SK-N-MC (cell line): ENCODE data around the gene SRCAP.

ENCODE experiments used
- DNase-seq: peaks from one replicate; pipeline ENCODE4 v3.0.0-alpha.2; 2011; ENCODE audit warnings: low read depth, low spot score
- H3K27ac ChIP-seq: fragments of 200-600 bp; sonication (generic); 2 replicates; pipeline ENCODE4 v1.5.1; 2016; ENCODE audit warnings: mixed run types
- H3K36me3 ChIP-seq: fragments of 200-600 bp; sonication (generic); 2 replicates; pipeline ENCODE4 v1.6.1; 2017; ENCODE audit warnings: antibody characterized with exemption, low read length, mixed read lengths; ENCODE audit not compliant: insufficient read depth
- H3K4me3 ChIP-seq: fragments of 200-600 bp; sonication (generic); 2 replicates; pipeline ENCODE4 v1.5.1; 2016
- H3K9ac ChIP-seq: fragments of 200-600 bp; sonication (generic); 2 replicates; pipeline ENCODE4 v1.8.0; 2017; ENCODE audit warnings: mixed run types, mixed read lengths; ENCODE audit not compliant: insufficient read length
- H3K9me3 ChIP-seq: fragments of 200-600 bp; sonication (generic); 2 replicates; pipeline ENCODE4 v1.6.1; 2017; ENCODE audit warnings: low read depth, mild to moderate bottlenecking, antibody characterized with exemption, low read length, moderate library complexity, mixed read lengths
- EZH2 ChIP-seq: fragments of 200-600 bp; sonication (generic); IDR thresholded peaks from one replicate; pipeline ENCODE4 v1.6.1; 2017; ENCODE audit warnings: antibody characterized with exemption
- FOXP2 ChIP-seq: optimal IDR thresholded peaks from 2 replicates; pipeline ENCODE3; 2011; ENCODE audit warnings: mild to moderate bottlenecking, moderate library complexity; ENCODE audit not compliant: insufficient read depth; ENCODE audit errors: extremely low read length, control extremely low read depth
- POLR2AphosphoS5 ChIP-seq: IDR thresholded peaks from 2 replicates; pipeline ENCODE4 v1.6.1; 2012; ENCODE audit warnings: mild to moderate bottlenecking, low read depth, low read length, borderline replicate concordance

SRCAP gene

GRCh38 chr16:30774367-30775130 lies 75.6 kb downstream of the SRCAP start:
- no peak for DNase-seq
- Histone ChIP-seq H3K9ac (no peak overlapping the region), H3K9me3 (no peaks in the 10 kb centered on the region), H3K36me3 (peaks cover 35% of the 10 kb centered on the region; the same call in 1 of the 2 replicates), H3K4me3 (peak overlapping the region; percentile 82), H3K27ac (peak overlapping the region; percentile 89; the same call in 1 of the 2 replicates)
- TF ChIP-seq FOXP2 (no peak), EZH2 (no peak), POLR2AphosphoS5 (no peak)

DNA sequence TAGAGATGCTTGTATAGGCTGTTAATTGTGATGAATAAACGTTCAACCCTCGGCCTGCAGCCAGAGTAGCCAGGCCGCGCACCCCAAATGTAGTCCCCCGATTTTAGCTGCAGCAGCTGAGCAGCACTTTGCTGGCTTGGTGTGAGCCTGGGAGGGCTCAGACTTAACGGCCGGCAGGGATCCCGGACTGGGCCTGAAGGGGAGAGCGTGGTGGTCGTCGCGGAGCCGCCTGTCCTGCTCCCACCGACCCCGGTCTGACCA lies 76.1 kb downstream of the SRCAP start:
- peak overlapping the region; percentile 87 for H3K9ac ChIP-seq
- DNase-seq: no peak
- peak overlapping the region; percentile 89 for H3K27ac ChIP-seq
- H3K4me3 ChIP-seq: peak overlapping the region; percentile 82
- H3K9me3 ChIP-seq: no peaks in the 10 kb centered on the region
- TF ChIP-seq EZH2 (no peak), POLR2AphosphoS5 (no peak), FOXP2 (no peak)
- H3K36me3 ChIP-seq: peaks cover 31% of the 10 kb centered on the region; the same call in 1 of the 2 replicates

DNA sequence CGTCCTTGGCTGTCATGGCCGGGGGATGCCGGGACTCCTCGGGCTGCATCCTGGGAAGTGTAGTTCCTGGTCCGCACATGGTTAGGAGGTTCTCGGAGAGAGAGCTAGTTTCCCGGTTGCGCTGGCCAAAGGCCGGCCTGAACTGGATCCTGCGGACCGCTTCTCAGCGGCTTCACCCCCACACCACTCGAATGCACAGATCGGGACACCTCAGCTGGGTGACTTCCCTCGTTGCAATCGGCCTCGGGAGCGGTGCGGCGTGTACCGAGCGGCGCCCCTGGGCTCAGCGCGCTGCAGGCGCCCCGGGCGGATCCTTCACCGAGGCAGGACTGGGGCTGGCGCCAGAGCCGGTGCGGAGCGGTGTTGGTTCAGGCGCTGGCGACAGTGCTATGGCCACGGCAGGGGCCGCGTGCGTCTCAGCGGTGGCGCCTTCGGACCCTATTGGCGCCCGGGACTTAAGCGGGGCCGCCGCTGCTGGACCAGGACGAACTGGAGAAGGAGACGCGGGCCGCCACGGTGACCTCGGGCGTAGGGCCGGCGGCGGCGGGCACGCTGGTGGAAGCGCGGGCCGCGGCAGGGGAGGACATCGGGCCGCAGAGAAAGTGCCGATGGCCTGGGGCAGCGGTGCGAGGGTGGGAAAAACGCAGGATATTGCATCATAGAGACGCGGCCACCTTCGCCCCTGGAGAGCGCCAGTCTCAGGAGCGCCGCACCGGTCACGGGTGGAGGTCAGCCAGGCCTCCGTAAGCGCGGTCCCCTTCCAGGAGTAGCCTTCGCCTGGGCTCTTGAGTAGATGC lies 76.6 kb downstream of the SRCAP start:
- peak overlapping the region; percentile 87 for H3K9ac ChIP-seq
- TF ChIP-seq POLR2AphosphoS5: peak; percentile 93
- no peak for TF ChIP-seq EZH2
- TF ChIP-seq FOXP2: no peak
- no peaks in the 10 kb centered on the region for H3K9me3 ChIP-seq
- H3K36me3 ChIP-seq: peaks cover 26% of the 10 kb centered on the region; the same call in 1 of the 2 replicates
- DNase-seq: peak; percentile 16
- H3K27ac ChIP-seq: peak overlapping the region; percentile 89
- H3K4me3 ChIP-seq: peak overlapping the region; percentile 82

DNA sequence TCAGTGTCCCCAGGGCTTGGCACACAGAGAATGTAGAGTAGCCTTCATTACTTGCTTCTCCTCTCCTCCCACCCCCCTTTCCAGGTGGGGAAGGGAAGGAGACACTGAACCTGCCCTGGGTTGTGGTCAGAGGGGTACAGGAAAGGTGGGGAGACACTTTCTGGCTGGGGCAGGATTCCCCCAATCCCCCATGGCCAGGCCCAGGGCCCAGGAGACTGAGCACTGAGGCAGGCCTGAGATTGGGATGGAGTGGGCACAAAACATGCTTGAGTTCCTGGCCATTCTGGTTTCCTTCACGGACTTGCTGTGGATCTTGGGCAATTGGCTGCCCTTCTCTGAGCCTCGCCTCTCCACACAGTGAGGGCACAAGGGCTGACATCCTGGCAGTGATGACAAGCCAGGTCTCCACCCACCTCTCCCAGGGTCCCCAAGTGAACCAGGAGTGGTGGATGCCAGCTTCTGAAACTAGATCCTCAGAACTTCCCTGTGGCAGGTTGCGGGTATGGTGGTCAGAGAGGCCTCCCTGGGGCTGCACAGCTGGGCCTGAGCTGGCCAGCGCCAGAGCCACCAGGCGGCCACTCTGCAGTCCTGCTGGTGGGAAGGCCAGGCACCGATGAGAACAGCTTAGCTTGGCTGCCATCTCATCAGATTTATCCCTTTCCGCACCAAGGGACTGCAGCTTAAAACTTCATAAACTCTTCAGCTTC lies 78.8 kb downstream of the SRCAP start:
- H3K36me3 ChIP-seq: peaks cover 13% of the 10 kb centered on the region; the same call in 1 of the 2 replicates

DNA sequence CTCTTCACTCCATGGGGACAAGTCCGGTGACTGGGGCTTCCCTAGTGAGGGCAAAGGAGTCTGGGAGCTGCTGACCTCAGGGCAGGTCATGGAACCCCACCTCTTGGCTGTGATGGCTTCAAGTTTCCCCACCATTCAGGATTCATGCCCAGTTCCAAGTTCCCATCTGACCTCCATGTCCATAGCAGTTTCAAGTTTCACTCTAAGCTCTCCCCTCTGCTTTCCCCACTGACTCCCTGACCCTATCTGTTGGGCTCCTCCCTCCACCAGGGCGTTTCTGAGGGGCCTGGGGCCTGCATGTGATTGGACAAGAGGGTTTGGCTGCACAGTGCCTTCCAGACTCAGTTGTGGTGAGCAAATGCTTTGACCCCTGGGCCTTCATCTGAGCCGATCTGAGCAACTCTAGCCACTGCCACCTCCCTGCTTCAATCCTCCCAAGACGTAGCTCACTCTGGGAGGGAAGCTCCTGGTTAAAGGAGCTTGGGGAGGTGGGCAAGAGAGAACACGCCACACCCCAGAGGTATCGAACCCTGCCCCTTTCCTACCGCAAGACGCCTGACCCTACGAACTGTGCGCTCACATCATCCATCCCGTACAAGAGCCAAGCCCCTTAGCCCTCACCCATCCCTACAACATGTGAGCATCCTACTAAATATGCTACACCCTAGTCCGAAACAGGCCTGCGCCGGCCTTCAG lies 79.7 kb downstream of the SRCAP start:
- TF ChIP-seq POLR2AphosphoS5 (peak; percentile 31; the same call in 1 of the 2 replicates), FOXP2 (no peak)
- 0 out of 2 replicates have a peak overlapping the region, but pooled peaks have one; percentile 31 for H3K27ac ChIP-seq
- no peak for DNase-seq
- no peak overlapping the region for H3K9ac ChIP-seq
- peaks cover 16% of the 10 kb centered on the region; the same call in 1 of the 2 replicates for H3K36me3 ChIP-seq
- H3K9me3 ChIP-seq: no peaks in the 10 kb centered on the region
- no peak overlapping the region for H3K4me3 ChIP-seq

More for the DNA sequence above, 78.8 kb downstream of the SRCAP start:
- no peak for DNase-seq
- no peaks in the 10 kb centered on the region for H3K9me3 ChIP-seq
- TF ChIP-seq EZH2 (no peak), POLR2AphosphoS5 (0 out of 2 replicates have a peak, but pooled peaks have one; percentile 9)
- no peak overlapping the region for H3K9ac ChIP-seq
- H3K27ac ChIP-seq: 0 out of 2 replicates have a peak overlapping the region, but pooled peaks have one; percentile 31
- H3K4me3 ChIP-seq: no peak overlapping the region

GRCh38 chr16:30779596-30779995 lies 80.6 kb downstream of the SRCAP start:
- H3K9ac ChIP-seq: no peak overlapping the region
- H3K4me3 ChIP-seq: no peak overlapping the region
- DNase-seq: no peak
- H3K27ac ChIP-seq: no peak overlapping the region
- H3K36me3 ChIP-seq: peaks cover 11% of the 10 kb centered on the region; the same call in 1 of the 2 replicates
- no peaks in the 10 kb centered on the region for H3K9me3 ChIP-seq
- TF ChIP-seq EZH2 (no peak), FOXP2 (no peak), POLR2AphosphoS5 (no peak)

DNA sequence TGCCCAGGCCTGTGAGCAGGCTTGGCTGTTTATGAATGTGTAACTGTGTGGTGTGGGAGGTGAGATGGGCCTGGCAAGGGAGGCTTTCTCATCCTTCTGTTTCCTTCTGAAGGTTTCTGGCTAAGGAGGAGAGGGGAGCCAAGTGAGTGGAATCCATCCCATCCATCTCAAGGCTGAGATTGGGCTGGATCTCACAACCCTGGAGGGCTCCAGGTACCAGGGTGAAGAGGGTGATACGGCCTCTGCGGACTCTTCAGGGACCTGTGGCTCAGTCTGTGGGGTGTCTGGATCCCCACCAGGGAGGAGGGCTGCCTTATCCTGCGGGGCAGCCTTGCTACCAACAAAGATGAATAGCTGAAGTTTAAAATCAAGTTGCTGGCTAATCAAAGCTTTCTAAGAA lies 81.0 kb downstream of the SRCAP start:
- H3K4me3 ChIP-seq: no peak overlapping the region
- no peak overlapping the region for H3K9ac ChIP-seq
- peak overlapping the region; percentile 30 for H3K27ac ChIP-seq
- DNase-seq: no peak
- no peak for TF ChIP-seq EZH2
- TF ChIP-seq POLR2AphosphoS5: no peak; the same call in 1 of the 2 replicates
- H3K36me3 ChIP-seq: peaks cover 11% of the 10 kb centered on the region; the same call in 1 of the 2 replicates
- no peaks in the 10 kb centered on the region for H3K9me3 ChIP-seq

GRCh38 chr16:30780549-30780948 lies 81.6 kb downstream of the SRCAP start:
- Histone ChIP-seq H3K9me3 (no peaks in the 10 kb centered on the region), H3K27ac (peak overlapping the region; percentile 30), H3K36me3 (peaks cover 11% of the 10 kb centered on the region; the same call in 1 of the 2 replicates), H3K9ac (no peak overlapping the region), H3K4me3 (no peak overlapping the region)
- TF ChIP-seq POLR2AphosphoS5 (no peak), FOXP2 (no peak), EZH2 (no peak)
- no peak for DNase-seq
